ENCODE data around the gene SPEN.

DNA sequence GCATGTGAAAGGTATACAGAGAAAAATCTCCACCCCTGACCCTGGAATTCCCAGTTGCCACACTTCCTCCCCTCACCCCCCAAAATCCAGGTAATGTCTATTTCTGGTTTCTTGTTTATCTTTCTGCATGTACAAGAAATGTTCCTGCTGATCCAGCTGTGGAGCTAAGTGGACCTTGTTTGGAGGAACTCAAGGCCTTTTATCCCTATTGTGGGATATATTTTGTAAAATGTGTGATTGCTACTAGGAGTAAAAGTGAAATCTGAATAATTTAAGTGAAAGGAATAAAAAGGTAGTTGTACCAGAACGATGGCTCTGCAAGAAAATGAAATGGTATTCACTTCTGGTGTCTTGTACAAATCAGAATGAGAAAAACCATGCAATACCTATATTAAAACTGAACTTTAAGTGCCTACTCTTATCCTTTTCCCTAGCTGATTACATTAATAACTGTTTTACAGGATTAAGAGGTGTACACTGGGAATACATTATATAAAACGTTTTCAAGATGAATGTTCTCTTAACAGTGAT lies 3.0 kb downstream of the SPEN start:
- TF ChIP-seq, protein P1, sequence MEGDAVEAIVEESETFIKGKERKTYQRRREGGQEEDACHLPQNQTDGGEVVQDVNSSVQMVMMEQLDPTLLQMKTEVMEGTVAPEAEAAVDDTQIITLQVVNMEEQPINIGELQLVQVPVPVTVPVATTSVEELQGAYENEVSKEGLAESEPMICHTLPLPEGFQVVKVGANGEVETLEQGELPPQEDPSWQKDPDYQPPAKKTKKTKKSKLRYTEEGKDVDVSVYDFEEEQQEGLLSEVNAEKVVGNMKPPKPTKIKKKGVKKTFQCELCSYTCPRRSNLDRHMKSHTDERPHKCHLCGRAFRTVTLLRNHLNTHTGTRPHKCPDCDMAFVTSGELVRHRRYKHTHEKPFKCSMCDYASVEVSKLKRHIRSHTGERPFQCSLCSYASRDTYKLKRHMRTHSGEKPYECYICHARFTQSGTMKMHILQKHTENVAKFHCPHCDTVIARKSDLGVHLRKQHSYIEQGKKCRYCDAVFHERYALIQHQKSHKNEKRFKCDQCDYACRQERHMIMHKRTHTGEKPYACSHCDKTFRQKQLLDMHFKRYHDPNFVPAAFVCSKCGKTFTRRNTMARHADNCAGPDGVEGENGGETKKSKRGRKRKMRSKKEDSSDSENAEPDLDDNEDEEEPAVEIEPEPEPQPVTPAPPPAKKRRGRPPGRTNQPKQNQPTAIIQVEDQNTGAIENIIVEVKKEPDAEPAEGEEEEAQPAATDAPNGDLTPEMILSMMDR (IDR thresholded peaks at IDR 0.05) = no peak
- no peak for TF ChIP-seq POLR2A (IDR thresholded peaks at IDR 0.05)
